ENCODE data around the gene SP2. TPM values are rescaled to one million over a fixed set of nuclear protein-coding genes. Genes with fewer than 3 reads are reported as not detected.

The SP2 gene
- total and polyA plus RNA-seq, 2 donors (not counting 1 experiment from before 2014, with no cell fraction given) = 25.4 to 32.5 TPM

DNA sequence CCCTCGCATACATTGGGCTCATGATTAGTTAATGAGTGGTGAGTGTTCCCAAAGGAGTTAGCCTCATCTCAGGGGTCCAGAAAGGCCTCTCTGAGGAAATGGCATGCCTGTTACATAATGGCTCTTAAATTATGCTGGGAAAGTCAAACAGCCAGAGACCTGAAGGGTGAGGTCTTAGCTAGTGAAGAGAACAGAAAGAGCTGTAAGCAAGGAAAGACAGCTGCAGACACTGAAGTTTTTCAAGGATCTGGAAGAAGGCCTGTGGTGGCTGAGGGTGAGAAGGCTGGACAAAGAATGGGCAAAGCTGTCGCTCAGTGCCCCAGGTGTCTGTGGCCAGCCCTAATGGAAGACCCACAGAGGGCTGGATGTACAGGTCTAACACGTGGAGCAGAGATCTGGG, 10.4 kb downstream of the SP2 start:
- DNase-seq (no peak), ATAC-seq (ENCODE audit: low read depth) (no peak)
- no peak overlapping the region for H3K4me3 Mint-ChIP-seq
- Histone ChIP-seq H3K79me2 (ENCODE audit: control insufficient read depth, insufficient read depth, low read length) (peaks cover 91% of the 10 kb centered on the region), H3K27ac (ENCODE audit: low read length in 2 of 2) (no peak overlapping the region), H2AFZ (ENCODE audit: insufficient read depth, low read depth, low read length, poor library complexity, severe bottlenecking) (no peak overlapping the region), H3K9ac (ENCODE audit: low read length) (no peak overlapping the region), H3K9me3 (ENCODE audit: control extremely low read depth in 1 of 3, control insufficient read depth in 2 of 3, insufficient read depth in 1 of 3, low read length in 2 of 3) (no peaks in the 10 kb centered on the region), H3K4me1 (ENCODE audit: control insufficient read depth in 2 of 2, insufficient read depth in 2 of 2, low read length in 2 of 2) (no peaks in the 10 kb centered on the region), H3K4me2 (replicated peaks; ENCODE audit: low read depth, low read length, poor library complexity, severe bottlenecking) (no peak overlapping the region), H3K4me3 (ENCODE audit: control extremely low read depth in 1 of 5, extremely low read depth in 1 of 5, insufficient read depth in 1 of 5, low read depth in 2 of 5, low read length in 4 of 5) (no peak overlapping the region), H3K36me3 (replicated peaks in 1 of 2; ENCODE audit: control extremely low read depth in 1 of 2, control insufficient read depth in 1 of 2, extremely low read depth in 1 of 2, insufficient read depth in 2 of 2, low read length in 1 of 2) (peaks cover 0 to 23% of the 10 kb centered on the region in 2 experiments), H3K27me3 (replicated peaks in 1 of 4; ENCODE audit: control extremely low read depth in 1 of 4, control insufficient read depth in 3 of 4, insufficient read depth in 4 of 4, low read length in 3 of 4) (no peaks in the 10 kb centered on the region), H4K20me1 (ENCODE audit: control insufficient read depth, insufficient read depth, low read length, poor library complexity, severe bottlenecking) (peaks cover 82% of the 10 kb centered on the region)
- intact Hi-C loops (cut with micrococcal nuclease) = no loop called here
- POLR2A ChIA-PET = no interaction called here
- peaks cover 39% of the 10 kb centered on the region for H3K4me1 Mint-ChIP-seq
- H3K9me3 Mint-ChIP-seq (ENCODE audit: insufficient read depth) = no peaks in the 10 kb centered on the region
- TF ChIP-seq, protein P1, sequence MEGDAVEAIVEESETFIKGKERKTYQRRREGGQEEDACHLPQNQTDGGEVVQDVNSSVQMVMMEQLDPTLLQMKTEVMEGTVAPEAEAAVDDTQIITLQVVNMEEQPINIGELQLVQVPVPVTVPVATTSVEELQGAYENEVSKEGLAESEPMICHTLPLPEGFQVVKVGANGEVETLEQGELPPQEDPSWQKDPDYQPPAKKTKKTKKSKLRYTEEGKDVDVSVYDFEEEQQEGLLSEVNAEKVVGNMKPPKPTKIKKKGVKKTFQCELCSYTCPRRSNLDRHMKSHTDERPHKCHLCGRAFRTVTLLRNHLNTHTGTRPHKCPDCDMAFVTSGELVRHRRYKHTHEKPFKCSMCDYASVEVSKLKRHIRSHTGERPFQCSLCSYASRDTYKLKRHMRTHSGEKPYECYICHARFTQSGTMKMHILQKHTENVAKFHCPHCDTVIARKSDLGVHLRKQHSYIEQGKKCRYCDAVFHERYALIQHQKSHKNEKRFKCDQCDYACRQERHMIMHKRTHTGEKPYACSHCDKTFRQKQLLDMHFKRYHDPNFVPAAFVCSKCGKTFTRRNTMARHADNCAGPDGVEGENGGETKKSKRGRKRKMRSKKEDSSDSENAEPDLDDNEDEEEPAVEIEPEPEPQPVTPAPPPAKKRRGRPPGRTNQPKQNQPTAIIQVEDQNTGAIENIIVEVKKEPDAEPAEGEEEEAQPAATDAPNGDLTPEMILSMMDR (IDR thresholded peaks at IDR 0.05) = no peak
- TF ChIP-seq EZH2 (IDR thresholded peaks at IDR 0.05; ENCODE audit: borderline replicate concordance, insufficient read depth, low read depth, low read length, poor library complexity, severe bottlenecking) = no peak
- no peak overlapping the region for H3K27ac Mint-ChIP-seq
- CTCF ChIA-PET = interaction anchor here (0.5 kb wide), 1 partner anchor 16 kb away, joined by 3 read pairs; no protein-coding TSS in a partner anchor
- H3K27me3 Mint-ChIP-seq = no peaks in the 10 kb centered on the region
- WGBS (ENCODE audit: insufficient coverage) = 100% methylated on average over 3 of the region's 3 CpGs

DNA sequence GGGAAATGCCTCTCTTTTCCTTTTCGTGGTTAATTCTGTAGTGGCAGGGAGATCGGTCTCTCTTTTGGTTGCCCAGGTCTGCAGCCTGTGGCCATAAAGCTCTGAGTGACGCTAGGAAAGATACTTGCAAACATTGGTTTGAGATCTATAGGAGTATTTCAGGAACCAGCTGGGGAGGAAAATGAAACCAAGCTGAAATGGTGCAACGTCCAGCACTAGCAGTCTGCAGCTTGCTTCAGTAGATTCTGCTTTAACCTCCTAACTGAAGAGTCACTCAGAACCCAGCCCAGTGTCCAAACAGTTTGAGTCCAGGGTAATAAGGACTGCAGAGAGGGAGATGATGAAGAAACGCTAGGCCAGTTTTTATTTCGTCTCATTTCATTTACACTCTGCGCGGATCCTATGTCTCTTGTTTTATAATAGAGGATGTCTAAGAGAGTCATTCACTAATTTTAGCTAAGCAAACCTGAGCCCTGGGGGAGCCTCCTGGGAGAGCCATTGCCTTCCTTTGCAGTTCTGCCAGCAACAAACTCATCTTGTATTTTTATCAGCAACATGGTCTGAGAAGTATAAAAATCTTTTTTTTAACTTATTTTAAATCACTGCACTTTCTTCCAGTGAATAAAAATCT, 12.0 kb downstream of the SP2 start:
- Histone ChIP-seq H3K9ac (ENCODE audit: low read length) (no peak overlapping the region), H3K4me1 (ENCODE audit: control insufficient read depth in 2 of 2, insufficient read depth in 2 of 2, low read length in 2 of 2) (no peaks in the 10 kb centered on the region), H4K20me1 (ENCODE audit: control insufficient read depth, insufficient read depth, low read length, poor library complexity, severe bottlenecking) (peaks cover 66% of the 10 kb centered on the region), H2AFZ (ENCODE audit: insufficient read depth, low read depth, low read length, poor library complexity, severe bottlenecking) (no peak overlapping the region), H3K36me3 (replicated peaks in 1 of 2; ENCODE audit: control extremely low read depth in 1 of 2, control insufficient read depth in 1 of 2, extremely low read depth in 1 of 2, insufficient read depth in 2 of 2, low read length in 1 of 2) (peaks cover 0 to 16% of the 10 kb centered on the region in 2 experiments), H3K4me3 (ENCODE audit: control extremely low read depth in 1 of 5, extremely low read depth in 1 of 5, insufficient read depth in 1 of 5, low read depth in 2 of 5, low read length in 4 of 5) (no peak overlapping the region), H3K4me2 (replicated peaks; ENCODE audit: low read depth, low read length, poor library complexity, severe bottlenecking) (no peak overlapping the region), H3K79me2 (ENCODE audit: control insufficient read depth, insufficient read depth, low read length) (peaks cover 91% of the 10 kb centered on the region), H3K9me3 (ENCODE audit: control extremely low read depth in 1 of 3, control insufficient read depth in 2 of 3, insufficient read depth in 1 of 3, low read length in 2 of 3) (no peaks in the 10 kb centered on the region), H3K27ac (ENCODE audit: low read length in 2 of 2) (peak overlapping the region in 1 of 2 donors; percentile 47), H3K27me3 (replicated peaks in 1 of 4; ENCODE audit: control extremely low read depth in 1 of 4, control insufficient read depth in 3 of 4, insufficient read depth in 4 of 4, low read length in 3 of 4) (no peaks in the 10 kb centered on the region)
- Mint-ChIP-seq H3K9me3 (ENCODE audit: insufficient read depth) (no peaks in the 10 kb centered on the region), H3K4me1 (peaks cover 29% of the 10 kb centered on the region), H3K27ac (no peak overlapping the region), H3K27me3 (no peaks in the 10 kb centered on the region), H3K4me3 (no peak overlapping the region)
- ATAC-seq (ENCODE audit: low read depth) = no peak
- ChIA-PET CTCF (no interaction called here), POLR2A (no interaction called here)
- intact Hi-C loops (cut with micrococcal nuclease) = no loop called here
- 19% methylated on average over 3 of the region's 8 CpGs for WGBS (ENCODE audit: insufficient coverage)
- DNase-seq = no peak
- no peak for TF ChIP-seq EZH2 (IDR thresholded peaks at IDR 0.05; ENCODE audit: borderline replicate concordance, insufficient read depth, low read depth, low read length, poor library complexity, severe bottlenecking)
- TF ChIP-seq, protein P1 (IDR thresholded peaks at IDR 0.05) = no peak

Measured in B cell (primary cell).